ENCODE results near the gene RNF150.
"Not testable (repeated sequence)": the region's sequence is repeated elsewhere in the genome, so short reads cannot be mapped to it uniquely, and the experiment has no call there.

The RNF150 gene

DNA sequence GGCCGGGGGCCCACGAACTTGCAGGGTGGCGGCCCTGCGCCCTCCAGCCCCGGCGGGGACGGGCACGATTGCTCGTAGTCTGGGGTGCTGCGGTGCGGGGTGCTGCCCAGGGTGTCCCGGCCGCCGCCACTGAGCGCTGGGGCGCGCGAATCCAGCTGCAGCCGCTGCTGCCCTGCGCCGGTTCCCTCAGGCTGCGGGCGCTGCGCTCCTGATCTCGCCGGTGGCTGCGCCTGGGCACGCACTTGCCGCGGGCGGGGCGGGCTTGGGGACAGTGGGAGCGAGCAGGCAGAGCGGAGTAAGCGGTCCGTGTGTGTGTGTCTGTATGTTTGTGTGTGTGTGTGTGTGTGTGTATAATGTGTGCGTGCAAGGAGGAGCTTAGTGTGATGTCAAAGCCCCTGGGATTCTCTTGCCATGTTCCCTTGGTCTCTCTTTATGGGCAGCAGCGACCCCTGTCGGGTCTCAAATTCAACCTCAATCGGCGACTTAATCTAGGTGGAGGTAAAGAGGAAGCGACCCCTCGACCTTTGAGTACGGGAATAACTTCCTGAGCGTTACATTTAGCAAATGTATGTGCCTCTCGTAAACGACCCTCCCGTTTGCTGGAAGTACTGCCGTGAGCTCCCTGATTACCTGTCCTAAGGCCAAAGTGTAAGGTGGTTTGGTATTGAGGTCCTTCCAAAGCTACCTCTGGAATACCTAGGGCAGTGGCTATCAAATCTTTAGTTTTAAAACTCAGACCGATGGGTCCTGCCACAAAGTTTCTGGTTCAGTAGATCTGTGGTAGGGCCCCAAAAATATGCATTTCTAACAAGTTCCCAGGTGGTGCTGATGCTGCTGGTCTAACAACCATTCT lies at the start of gene RNF150:
Gene RNF150, minus strand, starts transcription at position 324 of the 853 bp plus-strand sequence.
- Histone ChIP-seq H3K4me3 (ENCODE audit: low read length) (peak within 1 kb of the TSS; percentile 86), H3K27ac (ENCODE audit: low read depth, low read length) (peak within 1 kb of the TSS; percentile 88), H3K4me1 (ENCODE audit: control insufficient read depth, insufficient read depth, low read length) (peaks cover 3% of the 10 kb centered on the region), H3K27me3 (ENCODE audit: control insufficient read depth, insufficient read depth, low read length) (peaks cover 5% of the 10 kb centered on the region), H3K36me3 (ENCODE audit: control insufficient read depth, insufficient read depth, low read length) (no peaks in the 10 kb centered on the region), H3K9ac (ENCODE audit: low read length) (peak within 1 kb of the TSS; percentile 52)

DNA sequence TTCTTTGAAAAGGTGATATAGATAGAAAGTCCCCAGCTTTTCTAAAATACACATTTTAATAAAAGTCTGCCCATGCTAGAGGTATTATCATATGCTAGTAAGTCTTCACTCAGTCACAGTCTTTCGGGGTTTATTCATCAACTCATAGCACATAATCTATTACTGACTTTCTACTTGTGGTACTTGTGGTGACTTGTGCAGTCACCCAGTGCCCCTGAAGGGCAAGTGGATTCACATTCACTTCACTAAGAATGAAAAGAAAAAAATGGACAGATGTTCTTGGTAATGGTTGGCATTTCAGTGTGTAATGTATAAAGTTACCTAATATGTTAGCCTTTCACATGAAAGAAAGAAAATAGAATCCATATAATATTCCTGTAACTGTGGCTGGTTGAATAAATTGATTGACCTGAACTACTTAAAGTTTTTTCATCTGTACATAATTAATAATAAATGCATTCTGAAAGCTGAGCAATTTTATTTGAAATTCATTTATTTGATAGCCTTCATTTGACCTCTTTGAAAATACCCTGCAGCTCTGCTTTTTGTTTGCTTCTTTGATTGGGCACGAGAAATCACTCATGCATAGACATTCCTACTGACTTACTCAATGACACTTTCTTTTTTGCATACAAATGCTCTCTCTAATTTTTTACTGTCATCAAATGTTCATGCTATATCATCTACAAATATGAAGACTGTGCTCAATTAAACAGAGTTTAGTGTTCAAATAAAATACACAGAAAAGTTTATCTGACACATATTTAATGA lies 47.9 kb upstream of the RNF150 start:
- no peaks in the 10 kb centered on the region for H3K36me3 ChIP-seq (ENCODE audit: control insufficient read depth, insufficient read depth, low read length)
- H3K4me1 ChIP-seq (ENCODE audit: control insufficient read depth, insufficient read depth, low read length) = no peaks in the 10 kb centered on the region
- no peak overlapping the region for H3K27ac ChIP-seq (ENCODE audit: low read depth, low read length)
- H3K27me3 ChIP-seq (ENCODE audit: control insufficient read depth, insufficient read depth, low read length) = no peaks in the 10 kb centered on the region
- H3K9ac ChIP-seq (ENCODE audit: low read length) = no peak overlapping the region
- H3K4me3 ChIP-seq (ENCODE audit: low read length) = no peak overlapping the region

DNA sequence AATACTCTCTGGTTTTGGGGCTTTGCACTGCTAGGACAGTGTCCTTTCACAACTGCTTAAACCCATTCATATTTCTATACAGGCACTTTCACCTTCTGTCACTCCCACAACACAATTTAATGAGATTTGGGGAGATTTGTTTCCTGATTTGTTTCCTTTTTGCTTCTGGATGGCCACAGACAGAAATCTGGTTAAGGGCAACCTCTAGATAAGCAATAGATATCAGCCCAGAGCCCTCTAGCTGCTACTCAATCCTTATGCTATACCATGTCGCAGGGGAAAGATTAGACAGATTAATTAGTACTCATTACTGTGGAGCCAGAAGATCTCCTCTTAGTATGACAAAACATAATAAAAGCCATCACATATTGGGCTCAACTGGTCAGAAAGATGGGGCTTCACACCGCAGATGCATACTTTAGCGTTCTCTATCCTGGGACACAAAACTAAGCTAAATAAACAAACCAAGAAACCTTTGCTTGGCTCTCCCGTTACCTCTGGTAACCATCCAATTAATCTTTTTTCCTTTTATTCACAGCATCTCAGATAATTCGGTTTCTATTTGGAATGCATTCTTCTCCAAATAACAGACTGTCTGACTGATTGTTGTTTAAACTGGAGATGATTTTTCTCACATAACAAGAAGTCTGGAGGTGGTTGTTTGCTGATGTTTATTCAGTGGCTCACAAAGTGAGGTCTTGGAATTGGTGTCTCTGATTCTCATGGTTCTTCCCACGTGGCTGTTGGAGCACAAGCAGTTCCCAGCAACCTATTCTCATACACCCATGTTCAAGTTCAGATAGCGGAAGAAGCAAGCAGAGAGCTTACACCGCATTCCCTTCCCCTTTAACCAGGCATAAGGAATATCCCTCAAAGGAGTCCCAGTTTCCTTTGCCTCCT lies 46.5 kb upstream of the RNF150 start:
- no peaks in the 10 kb centered on the region for H3K4me1 ChIP-seq (ENCODE audit: control insufficient read depth, insufficient read depth, low read length)
- no peaks in the 10 kb centered on the region for H3K27me3 ChIP-seq (ENCODE audit: control insufficient read depth, insufficient read depth, low read length)
- H3K36me3 ChIP-seq (ENCODE audit: control insufficient read depth, insufficient read depth, low read length) = no peaks in the 10 kb centered on the region
- no peak overlapping the region for H3K4me3 ChIP-seq (ENCODE audit: low read length)
- H3K9ac ChIP-seq (ENCODE audit: low read length) = no peak overlapping the region
- H3K27ac ChIP-seq (ENCODE audit: low read depth, low read length) = no peak overlapping the region

DNA sequence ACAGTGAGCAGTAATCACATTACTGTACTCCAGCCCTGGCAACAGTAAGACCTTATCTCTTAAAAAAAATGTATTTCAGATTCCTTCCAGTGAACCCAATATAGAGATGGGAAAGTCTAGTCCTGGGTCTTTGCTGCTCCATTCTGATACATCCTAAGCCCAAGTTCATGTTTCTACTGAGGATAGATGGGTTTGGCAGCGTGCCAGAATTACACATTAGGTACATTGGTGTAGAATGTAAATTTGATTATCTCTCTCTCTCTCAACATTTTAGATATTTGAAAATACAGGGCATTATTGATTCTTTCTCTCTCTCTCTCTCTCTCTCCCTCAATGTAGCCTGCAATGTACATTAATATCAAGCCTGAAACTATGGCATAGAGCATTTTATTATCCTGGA lies 43.9 kb upstream of the RNF150 start:
- H3K36me3 ChIP-seq (ENCODE audit: control insufficient read depth, insufficient read depth, low read length) = no peaks in the 10 kb centered on the region
- no peak overlapping the region for H3K4me3 ChIP-seq (ENCODE audit: low read length)
- H3K27ac ChIP-seq (ENCODE audit: low read depth, low read length) = no peak overlapping the region
- no peaks in the 10 kb centered on the region for H3K27me3 ChIP-seq (ENCODE audit: control insufficient read depth, insufficient read depth, low read length)
- H3K4me1 ChIP-seq (ENCODE audit: control insufficient read depth, insufficient read depth, low read length) = no peaks in the 10 kb centered on the region
- H3K9ac ChIP-seq (ENCODE audit: low read length) = no peak overlapping the region

DNA sequence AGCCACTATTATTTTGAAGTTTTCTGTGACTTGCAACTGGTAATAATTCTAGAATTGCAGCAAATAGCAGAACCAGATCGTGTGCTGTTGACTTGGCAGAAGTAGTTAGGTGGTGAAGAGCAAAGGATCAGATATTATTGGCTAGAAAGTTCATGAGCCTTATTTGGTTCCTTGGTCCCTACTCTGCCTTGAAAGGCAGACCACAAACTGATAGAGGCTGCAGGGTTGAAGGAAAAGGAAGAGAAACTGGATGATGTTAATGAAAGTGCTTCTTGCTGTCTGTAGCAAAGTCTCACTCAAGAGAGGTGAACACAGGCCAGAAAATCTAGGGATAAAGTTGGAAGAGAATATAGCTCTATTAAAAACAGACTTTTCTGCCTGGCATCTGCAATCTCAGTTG lies 41.2 kb upstream of the RNF150 start:
- H3K36me3 ChIP-seq (ENCODE audit: control insufficient read depth, insufficient read depth, low read length) = no peaks in the 10 kb centered on the region
- H3K9ac ChIP-seq (ENCODE audit: low read length) = no peak overlapping the region
- H3K4me1 ChIP-seq (ENCODE audit: control insufficient read depth, insufficient read depth, low read length) = no peaks in the 10 kb centered on the region
- H3K27ac ChIP-seq (ENCODE audit: low read depth, low read length) = no peak overlapping the region
- no peak overlapping the region for H3K4me3 ChIP-seq (ENCODE audit: low read length)
- no peaks in the 10 kb centered on the region for H3K27me3 ChIP-seq (ENCODE audit: control insufficient read depth, insufficient read depth, low read length)

DNA sequence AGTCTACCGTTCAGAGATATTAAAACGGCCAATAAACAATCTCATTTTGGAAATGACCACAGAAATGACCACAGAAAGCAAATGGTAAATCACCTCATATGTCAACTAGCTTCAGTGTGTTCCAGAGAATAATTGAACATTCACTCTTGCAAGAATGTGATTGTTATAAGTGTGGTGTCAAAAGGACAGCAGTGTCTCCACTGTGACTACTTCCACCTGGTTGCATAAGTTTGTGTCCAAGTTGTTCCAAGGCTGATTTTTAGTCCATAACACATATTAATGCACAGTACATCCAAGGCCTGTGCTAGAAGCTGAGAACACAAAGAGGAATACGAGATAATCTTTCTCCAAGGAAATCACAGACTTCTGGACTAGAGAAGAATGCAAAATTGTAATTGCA lies 37.4 kb upstream of the RNF150 start:
- no peaks in the 10 kb centered on the region for H3K36me3 ChIP-seq (ENCODE audit: control insufficient read depth, insufficient read depth, low read length)
- no peak overlapping the region for H3K27ac ChIP-seq (ENCODE audit: low read depth, low read length)
- H3K9ac ChIP-seq (ENCODE audit: low read length) = no peak overlapping the region

DNA sequence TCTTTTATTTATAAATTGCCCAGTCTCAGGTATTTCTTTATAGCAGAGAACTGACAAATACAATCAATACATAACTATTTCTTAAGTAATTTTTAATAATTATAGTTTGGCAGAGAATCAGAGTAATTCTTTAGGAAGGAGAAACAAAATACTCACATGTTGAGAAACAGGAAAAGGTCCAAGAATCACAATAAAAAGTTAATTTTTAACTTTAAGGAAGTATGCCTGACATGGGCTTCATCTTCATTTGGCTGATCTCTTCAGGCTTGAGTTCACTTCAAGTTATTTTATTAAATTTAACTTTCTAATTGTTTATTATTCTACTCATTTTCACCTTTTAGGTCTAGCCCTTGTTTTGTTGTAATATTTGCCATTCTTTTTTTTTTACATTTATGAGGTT lies 36.1 kb upstream of the RNF150 start:
- no peaks in the 10 kb centered on the region for H3K36me3 ChIP-seq (ENCODE audit: control insufficient read depth, insufficient read depth, low read length)
- H3K4me3 ChIP-seq (ENCODE audit: low read length) = no peak overlapping the region
- no peaks in the 10 kb centered on the region for H3K4me1 ChIP-seq (ENCODE audit: control insufficient read depth, insufficient read depth, low read length)
- no peak overlapping the region for H3K27ac ChIP-seq (ENCODE audit: low read depth, low read length)
- H3K27me3 ChIP-seq (ENCODE audit: control insufficient read depth, insufficient read depth, low read length) = no peaks in the 10 kb centered on the region
- H3K9ac ChIP-seq (ENCODE audit: low read length) = no peak overlapping the region

More for the DNA sequence above, 37.4 kb upstream of the RNF150 start:
- no peaks in the 10 kb centered on the region for H3K27me3 ChIP-seq (ENCODE audit: control insufficient read depth, insufficient read depth, low read length)
- H3K4me3 ChIP-seq (ENCODE audit: low read length) = no peak overlapping the region
- no peaks in the 10 kb centered on the region for H3K4me1 ChIP-seq (ENCODE audit: control insufficient read depth, insufficient read depth, low read length)

DNA sequence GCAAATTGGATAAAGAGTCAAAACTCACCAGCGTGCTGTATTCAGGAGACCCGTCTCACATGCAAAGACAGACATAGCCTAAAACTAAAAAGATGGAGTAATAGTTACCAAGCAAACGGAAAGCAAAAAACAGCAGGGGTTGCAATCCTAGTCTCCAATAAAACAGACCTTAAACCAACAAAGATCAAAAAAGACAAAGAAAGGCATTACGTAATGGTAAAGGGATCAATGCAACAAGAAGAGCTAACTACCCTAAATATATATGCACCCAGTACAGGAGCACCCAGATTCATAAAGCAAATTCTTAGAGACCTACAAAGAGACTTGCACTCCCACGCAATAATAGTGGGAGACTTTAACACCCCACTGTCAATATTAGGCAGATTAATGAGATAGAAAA lies 31.7 kb upstream of the RNF150 start:
- H3K9ac ChIP-seq (ENCODE audit: low read length); H3K36me3 ChIP-seq (ENCODE audit: control insufficient read depth, insufficient read depth, low read length); H3K4me3 ChIP-seq (ENCODE audit: low read length); H3K4me1 ChIP-seq (ENCODE audit: control insufficient read depth, insufficient read depth, low read length); H3K27me3 ChIP-seq (ENCODE audit: control insufficient read depth, insufficient read depth, low read length); H3K27ac ChIP-seq (ENCODE audit: low read depth, low read length): not testable (repeated sequence)

DNA sequence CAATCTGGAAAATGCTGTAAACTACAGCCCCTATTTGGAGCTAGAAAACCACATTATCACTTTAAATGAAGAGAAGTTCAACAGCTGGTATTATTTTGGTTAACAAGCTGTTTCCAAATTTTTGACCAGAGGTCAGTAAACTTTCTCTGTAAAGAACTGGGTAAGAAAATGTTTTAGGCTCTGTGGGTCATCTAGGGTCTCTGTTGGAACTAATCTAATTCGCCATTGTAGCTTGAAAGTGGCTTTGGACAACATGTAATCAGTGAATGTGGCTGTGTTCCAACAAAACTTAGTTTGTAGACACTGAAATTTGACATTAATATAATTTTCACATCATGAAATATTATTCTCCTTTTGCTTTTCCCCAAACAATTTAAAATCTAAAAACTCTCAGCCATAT lies 25.8 kb upstream of the RNF150 start:
- Histone ChIP-seq H3K27ac (ENCODE audit: low read depth, low read length) (no peak overlapping the region), H3K9ac (ENCODE audit: low read length) (no peak overlapping the region), H3K4me1 (ENCODE audit: control insufficient read depth, insufficient read depth, low read length) (peaks cover 2% of the 10 kb centered on the region), H3K36me3 (ENCODE audit: control insufficient read depth, insufficient read depth, low read length) (no peaks in the 10 kb centered on the region), H3K27me3 (ENCODE audit: control insufficient read depth, insufficient read depth, low read length) (no peaks in the 10 kb centered on the region), H3K4me3 (ENCODE audit: low read length) (no peak overlapping the region)

DNA sequence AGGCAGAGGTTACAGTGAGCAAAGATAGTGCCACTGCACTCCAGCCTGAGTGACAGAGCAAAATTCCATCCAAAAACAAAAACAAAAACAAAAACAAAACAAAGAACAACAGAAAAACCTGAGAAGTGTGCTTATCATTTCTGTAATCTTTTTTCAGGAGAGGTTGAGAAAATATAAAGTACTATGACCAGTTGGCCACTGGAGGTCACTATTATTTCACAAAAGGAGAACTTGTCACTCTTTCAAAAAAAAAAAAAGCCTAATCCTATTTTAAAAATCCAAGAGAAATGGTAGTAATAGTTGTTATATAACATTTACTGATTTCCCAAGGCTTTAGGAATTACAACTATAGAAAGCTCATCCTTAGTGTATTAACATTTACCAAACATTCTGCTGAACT lies 24.9 kb upstream of the RNF150 start:
- Histone ChIP-seq H3K4me1 (ENCODE audit: control insufficient read depth, insufficient read depth, low read length) (peaks cover 2% of the 10 kb centered on the region), H3K36me3 (ENCODE audit: control insufficient read depth, insufficient read depth, low read length) (no peaks in the 10 kb centered on the region), H3K9ac (ENCODE audit: low read length) (no peak overlapping the region), H3K4me3 (ENCODE audit: low read length) (no peak overlapping the region), H3K27me3 (ENCODE audit: control insufficient read depth, insufficient read depth, low read length) (no peaks in the 10 kb centered on the region), H3K27ac (ENCODE audit: low read depth, low read length) (no peak overlapping the region)

DNA sequence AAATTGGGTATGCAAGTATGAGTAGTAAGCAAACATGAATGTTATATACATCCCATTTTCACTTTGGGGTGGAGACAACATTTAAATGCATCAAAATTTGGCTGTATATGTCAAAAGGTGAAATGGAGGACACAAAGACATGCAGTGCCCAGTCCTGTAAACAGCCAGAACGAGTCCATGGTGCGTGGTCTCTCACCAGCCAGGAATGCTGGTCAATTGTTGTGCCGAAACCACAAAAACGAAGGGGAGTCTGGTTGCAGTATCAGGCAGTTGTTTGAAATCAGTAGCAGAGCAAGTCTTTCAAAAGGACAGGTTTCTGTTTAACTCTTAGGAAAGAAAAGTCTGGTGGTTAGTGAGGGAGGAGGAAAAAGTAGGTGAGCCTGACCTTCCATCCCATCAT lies 22.3 kb upstream of the RNF150 start:
- H3K4me1 ChIP-seq (ENCODE audit: control insufficient read depth, insufficient read depth, low read length) = peaks cover 2% of the 10 kb centered on the region
- H3K9ac ChIP-seq (ENCODE audit: low read length) = no peak overlapping the region
- H3K4me3 ChIP-seq (ENCODE audit: low read length) = no peak overlapping the region
- no peaks in the 10 kb centered on the region for H3K36me3 ChIP-seq (ENCODE audit: control insufficient read depth, insufficient read depth, low read length)
- no peaks in the 10 kb centered on the region for H3K27me3 ChIP-seq (ENCODE audit: control insufficient read depth, insufficient read depth, low read length)
- H3K27ac ChIP-seq (ENCODE audit: low read depth, low read length) = no peak overlapping the region

DNA sequence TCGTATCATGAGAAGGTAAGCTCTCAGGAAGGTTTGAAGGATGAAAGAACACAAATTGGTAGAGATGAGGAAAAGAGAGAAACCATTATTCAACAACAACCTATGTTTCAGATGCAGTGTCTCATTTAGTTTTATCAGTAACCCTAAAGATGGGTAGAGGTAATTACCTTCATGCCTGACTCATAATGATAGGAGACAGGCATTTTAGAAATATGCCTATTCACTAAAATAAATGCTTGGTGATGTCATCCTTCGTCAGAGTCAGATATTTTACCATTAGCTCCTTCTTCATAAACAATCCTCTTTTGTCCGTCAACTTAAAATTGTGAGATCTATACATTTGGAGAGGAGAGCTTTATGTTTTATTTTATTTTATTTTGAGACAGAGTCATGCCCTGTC lies 21.5 kb upstream of the RNF150 start:
- Histone ChIP-seq H3K4me3 (ENCODE audit: low read length) (no peak overlapping the region), H3K27ac (ENCODE audit: low read depth, low read length) (no peak overlapping the region), H3K4me1 (ENCODE audit: control insufficient read depth, insufficient read depth, low read length) (peaks cover 2% of the 10 kb centered on the region), H3K9ac (ENCODE audit: low read length) (no peak overlapping the region), H3K27me3 (ENCODE audit: control insufficient read depth, insufficient read depth, low read length) (no peaks in the 10 kb centered on the region), H3K36me3 (ENCODE audit: control insufficient read depth, insufficient read depth, low read length) (no peaks in the 10 kb centered on the region)

Data from rectal smooth muscle tissue (tissue), 1 donor.